ENCODE measurements around the gene CCDC158. TPM values are rescaled to one million over a fixed set of nuclear protein-coding genes. Genes with fewer than 3 reads are reported as not detected.

The CCDC158 gene
- total and polyA plus RNA-seq, 2 experiments from 2014 or later: 0.21 to 0.27 TPM

DNA sequence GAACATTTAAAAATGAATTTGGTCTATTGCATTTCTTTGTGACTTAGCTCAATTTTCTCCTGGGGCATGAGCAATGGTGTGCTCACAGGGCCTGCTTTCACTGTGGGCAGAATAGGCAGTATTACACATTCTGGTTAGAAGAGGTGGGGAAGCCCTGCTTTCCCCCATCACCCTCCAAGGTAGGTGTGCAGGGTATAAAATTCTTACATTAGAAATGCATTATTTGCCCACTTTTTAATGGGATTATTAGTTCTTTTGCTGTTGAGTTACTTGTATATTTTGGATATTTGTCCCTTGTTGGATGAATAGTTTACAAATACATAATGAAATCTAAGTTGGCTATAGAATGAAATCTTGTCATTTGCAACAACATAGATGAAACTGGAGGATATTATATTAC, 122.7 kb downstream of the CCDC158 start (continued):
- TF ChIP-seq, protein P1, sequence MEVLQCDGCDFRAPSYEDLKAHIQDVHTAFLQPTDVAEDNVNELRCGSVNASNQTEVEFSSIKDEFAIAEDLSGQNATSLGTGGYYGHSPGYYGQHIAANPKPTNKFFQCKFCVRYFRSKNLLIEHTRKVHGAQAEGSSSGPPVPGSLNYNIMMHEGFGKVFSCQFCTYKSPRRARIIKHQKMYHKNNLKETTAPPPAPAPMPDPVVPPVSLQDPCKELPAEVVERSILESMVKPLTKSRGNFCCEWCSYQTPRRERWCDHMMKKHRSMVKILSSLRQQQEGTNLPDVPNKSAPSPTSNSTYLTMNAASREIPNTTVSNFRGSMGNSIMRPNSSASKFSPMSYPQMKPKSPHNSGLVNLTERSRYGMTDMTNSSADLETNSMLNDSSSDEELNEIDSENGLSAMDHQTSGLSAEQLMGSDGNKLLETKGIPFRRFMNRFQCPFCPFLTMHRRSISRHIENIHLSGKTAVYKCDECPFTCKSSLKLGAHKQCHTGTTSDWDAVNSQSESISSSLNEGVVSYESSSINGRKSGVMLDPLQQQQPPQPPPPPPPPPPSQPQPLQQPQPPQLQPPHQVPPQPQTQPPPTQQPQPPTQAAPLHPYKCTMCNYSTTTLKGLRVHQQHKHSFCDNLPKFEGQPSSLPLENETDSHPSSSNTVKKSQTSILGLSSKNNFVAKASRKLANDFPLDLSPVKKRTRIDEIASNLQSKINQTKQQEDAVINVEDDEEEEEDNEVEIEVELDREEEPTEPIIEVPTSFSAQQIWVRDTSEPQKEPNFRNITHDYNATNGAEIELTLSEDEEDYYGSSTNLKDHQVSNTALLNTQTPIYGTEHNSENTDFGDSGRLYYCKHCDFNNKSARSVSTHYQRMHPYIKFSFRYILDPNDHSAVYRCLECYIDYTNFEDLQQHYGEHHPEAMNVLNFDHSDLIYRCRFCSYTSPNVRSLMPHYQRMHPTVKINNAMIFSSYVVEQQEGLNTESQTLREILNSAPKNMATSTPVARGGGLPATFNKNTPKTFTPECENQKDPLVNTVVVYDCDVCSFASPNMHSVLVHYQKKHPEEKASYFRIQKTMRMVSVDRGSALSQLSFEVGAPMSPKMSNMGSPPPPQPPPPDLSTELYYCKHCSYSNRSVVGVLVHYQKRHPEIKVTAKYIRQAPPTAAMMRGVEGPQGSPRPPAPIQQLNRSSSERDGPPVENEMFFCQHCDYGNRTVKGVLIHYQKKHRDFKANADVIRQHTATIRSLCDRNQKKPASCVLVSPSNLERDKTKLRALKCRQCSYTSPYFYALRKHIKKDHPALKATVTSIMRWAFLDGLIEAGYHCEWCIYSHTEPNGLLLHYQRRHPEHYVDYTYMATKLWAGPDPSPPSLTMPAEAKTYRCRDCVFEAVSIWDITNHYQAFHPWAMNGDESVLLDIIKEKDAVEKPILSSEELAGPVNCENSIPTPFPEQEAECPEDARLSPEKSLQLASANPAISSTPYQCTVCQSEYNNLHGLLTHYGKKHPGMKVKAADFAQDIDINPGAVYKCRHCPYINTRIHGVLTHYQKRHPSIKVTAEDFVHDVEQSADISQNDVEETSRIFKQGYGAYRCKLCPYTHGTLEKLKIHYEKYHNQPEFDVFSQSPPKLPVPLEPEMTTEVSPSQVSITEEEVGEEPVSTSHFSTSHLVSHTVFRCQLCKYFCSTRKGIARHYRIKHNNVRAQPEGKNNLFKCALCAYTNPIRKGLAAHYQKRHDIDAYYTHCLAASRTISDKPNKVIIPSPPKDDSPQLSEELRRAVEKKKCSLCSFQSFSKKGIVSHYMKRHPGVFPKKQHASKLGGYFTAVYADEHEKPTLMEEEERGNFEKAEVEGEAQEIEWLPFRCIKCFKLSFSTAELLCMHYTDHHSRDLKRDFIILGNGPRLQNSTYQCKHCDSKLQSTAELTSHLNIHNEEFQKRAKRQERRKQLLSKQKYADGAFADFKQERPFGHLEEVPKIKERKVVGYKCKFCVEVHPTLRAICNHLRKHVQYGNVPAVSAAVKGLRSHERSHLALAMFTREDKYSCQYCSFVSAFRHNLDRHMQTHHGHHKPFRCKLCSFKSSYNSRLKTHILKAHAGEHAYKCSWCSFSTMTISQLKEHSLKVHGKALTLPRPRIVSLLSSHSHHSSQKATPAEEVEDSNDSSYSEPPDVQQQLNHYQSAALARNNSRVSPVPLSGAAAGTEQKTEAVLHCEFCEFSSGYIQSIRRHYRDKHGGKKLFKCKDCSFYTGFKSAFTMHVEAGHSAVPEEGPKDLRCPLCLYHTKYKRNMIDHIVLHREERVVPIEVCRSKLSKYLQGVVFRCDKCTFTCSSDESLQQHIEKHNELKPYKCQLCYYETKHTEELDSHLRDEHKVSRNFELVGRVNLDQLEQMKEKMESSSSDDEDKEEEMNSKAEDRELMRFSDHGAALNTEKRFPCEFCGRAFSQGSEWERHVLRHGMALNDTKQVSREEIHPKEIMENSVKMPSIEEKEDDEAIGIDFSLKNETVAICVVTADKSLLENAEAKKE (CRISPR knock-in tag; IDR thresholded peaks at IDR 0.05): no peak
- TF ChIP-seq, protein P2, sequence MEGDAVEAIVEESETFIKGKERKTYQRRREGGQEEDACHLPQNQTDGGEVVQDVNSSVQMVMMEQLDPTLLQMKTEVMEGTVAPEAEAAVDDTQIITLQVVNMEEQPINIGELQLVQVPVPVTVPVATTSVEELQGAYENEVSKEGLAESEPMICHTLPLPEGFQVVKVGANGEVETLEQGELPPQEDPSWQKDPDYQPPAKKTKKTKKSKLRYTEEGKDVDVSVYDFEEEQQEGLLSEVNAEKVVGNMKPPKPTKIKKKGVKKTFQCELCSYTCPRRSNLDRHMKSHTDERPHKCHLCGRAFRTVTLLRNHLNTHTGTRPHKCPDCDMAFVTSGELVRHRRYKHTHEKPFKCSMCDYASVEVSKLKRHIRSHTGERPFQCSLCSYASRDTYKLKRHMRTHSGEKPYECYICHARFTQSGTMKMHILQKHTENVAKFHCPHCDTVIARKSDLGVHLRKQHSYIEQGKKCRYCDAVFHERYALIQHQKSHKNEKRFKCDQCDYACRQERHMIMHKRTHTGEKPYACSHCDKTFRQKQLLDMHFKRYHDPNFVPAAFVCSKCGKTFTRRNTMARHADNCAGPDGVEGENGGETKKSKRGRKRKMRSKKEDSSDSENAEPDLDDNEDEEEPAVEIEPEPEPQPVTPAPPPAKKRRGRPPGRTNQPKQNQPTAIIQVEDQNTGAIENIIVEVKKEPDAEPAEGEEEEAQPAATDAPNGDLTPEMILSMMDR (conservative IDR thresholded peaks at IDR 0.05; ENCODE audit: low read depth in 2 of 2): no peak
- no peak for TF ChIP-seq JUNB (IDR thresholded peaks at IDR 0.05; ENCODE audit: unreplicated experiment)
- TF ChIP-seq ZNF114 (CRISPR knock-in tag; IDR thresholded peaks at IDR 0.05): no peak
- no peak for TF ChIP-seq STAT1 (IDR thresholded peaks at IDR 0.05; ENCODE audit: unreplicated experiment)
- TF ChIP-seq CREB1 (CRISPR knock-in tag; IDR thresholded peaks at IDR 0.05; ENCODE audit: low read depth): no peak
- TF ChIP-seq, protein P3, sequence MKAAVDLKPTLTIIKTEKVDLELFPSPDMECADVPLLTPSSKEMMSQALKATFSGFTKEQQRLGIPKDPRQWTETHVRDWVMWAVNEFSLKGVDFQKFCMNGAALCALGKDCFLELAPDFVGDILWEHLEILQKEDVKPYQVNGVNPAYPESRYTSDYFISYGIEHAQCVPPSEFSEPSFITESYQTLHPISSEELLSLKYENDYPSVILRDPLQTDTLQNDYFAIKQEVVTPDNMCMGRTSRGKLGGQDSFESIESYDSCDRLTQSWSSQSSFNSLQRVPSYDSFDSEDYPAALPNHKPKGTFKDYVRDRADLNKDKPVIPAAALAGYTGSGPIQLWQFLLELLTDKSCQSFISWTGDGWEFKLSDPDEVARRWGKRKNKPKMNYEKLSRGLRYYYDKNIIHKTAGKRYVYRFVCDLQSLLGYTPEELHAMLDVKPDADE (IDR thresholded peaks at IDR 0.05): no peak
